ENCODE results near the gene FBXO38. TPM values are rescaled to one million over a fixed set of nuclear protein-coding genes. Genes with fewer than 3 reads are reported as not detected.
A peak's percentile ranks its signal among the peaks of the same experiment; 100 is the strongest.

Gene FBXO38
- polyA plus RNA-seq, 1 of the 3 experiments (the other 2 are of a cell fraction), result 15.5 TPM

DNA sequence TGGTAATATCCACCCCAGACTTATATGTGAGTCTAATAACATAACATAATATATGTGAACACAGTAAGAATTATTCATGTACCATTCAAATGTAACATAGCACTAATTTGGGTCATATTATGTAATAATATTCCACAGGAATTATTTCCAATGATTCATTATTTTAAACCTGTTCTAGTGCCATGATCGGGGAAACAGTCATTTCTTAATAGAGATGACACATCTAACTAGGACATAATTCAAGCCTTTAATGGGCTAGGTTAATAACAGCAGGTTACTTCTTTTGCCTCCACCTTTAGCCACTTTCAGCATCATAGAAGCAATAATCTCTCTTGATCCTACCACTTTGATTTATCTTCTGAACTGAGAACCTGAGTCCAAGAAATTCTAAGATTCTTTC, 36.1 kb upstream of the FBXO38 start (continued):
- TF ChIP-seq, protein P1, sequence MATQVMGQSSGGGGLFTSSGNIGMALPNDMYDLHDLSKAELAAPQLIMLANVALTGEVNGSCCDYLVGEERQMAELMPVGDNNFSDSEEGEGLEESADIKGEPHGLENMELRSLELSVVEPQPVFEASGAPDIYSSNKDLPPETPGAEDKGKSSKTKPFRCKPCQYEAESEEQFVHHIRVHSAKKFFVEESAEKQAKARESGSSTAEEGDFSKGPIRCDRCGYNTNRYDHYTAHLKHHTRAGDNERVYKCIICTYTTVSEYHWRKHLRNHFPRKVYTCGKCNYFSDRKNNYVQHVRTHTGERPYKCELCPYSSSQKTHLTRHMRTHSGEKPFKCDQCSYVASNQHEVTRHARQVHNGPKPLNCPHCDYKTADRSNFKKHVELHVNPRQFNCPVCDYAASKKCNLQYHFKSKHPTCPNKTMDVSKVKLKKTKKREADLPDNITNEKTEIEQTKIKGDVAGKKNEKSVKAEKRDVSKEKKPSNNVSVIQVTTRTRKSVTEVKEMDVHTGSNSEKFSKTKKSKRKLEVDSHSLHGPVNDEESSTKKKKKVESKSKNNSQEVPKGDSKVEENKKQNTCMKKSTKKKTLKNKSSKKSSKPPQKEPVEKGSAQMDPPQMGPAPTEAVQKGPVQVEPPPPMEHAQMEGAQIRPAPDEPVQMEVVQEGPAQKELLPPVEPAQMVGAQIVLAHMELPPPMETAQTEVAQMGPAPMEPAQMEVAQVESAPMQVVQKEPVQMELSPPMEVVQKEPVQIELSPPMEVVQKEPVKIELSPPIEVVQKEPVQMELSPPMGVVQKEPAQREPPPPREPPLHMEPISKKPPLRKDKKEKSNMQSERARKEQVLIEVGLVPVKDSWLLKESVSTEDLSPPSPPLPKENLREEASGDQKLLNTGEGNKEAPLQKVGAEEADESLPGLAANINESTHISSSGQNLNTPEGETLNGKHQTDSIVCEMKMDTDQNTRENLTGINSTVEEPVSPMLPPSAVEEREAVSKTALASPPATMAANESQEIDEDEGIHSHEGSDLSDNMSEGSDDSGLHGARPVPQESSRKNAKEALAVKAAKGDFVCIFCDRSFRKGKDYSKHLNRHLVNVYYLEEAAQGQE (IDR thresholded peaks at IDR 0.05; ENCODE audit: low read depth, low read length), result no peak
- TF ChIP-seq JUND (IDR thresholded peaks at IDR 0.05) (no peak), EP300 (IDR thresholded peaks at IDR 0.05; ENCODE audit: borderline replicate concordance in 1 of 2, low read depth in 1 of 2, low read length in 1 of 2) (no peak)

DNA sequence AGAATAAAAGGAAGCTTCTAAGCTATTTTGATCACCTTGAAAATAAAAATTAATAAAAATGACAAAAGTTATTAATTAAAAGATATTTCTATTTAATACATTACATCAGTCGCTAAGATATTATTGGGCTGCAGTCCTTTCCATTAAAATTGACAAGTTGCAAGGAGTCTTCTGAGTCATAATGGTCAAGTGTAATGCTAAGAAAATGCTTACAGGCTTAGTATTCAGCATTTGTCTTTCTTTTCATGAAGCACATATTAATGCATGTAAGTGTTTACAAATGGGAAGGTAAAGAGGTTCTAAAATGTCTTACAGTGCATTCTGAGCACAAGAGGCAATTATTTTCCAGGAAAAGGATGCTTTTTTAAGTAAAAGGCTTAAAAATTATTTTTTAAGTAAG, 31.1 kb upstream of the FBXO38 start:
- H3K4me2 ChIP-seq, result no peak overlapping the region
- CTCF ChIA-PET, result interaction anchor here (1.2 kb wide), 1 partner anchor 22 kb away, joined by 3 read pairs; no protein-coding TSS in a partner anchor
- no peak for DNase-seq

DNA sequence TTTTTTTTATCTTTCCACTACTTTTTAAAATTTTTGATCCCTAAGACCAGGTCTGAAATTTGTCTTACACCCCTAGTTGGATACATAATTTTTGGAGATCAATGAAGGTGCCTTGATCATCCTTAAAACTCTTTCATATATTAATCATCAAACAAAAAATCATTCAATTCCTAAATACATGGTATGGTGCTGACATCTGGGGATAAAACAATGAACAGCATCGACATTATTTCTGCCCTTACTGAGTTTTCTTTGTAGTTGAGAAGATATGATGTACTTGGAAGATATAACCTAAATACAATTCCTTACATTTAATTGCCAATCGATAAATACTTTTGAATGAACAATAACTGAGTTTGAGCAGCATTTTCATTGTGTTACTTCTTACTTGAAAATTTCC, 30.1 kb upstream of the FBXO38 start:
- CTCF ChIA-PET, result interaction anchor here (1.2 kb wide), 1 partner anchor 21 kb away, joined by 3 read pairs; no protein-coding TSS in a partner anchor
- WGBS (ENCODE audit: low lambda C conversion rate), result 33% methylated on average over 2 of the region's 2 CpGs
- H3K36me3 ChIP-seq (replicated peaks in 1 of 2; ENCODE audit: control insufficient read depth in 1 of 2, insufficient read depth in 2 of 2, low read length in 1 of 2), result no peaks in the 10 kb centered on the region
- H3K27ac ChIP-seq (ENCODE audit: low read depth in 2 of 2, low read length in 1 of 2), result no peak overlapping the region
- H3K4me2 ChIP-seq, result no peak overlapping the region
- H3K9me3 ChIP-seq, result no peaks in the 10 kb centered on the region
- H3K9me2 ChIP-seq, result no peaks in the 10 kb centered on the region
- H3K79me2 ChIP-seq (ENCODE audit: insufficient read depth), result no peaks in the 10 kb centered on the region
- DNase-seq, result no peak
- H4K20me1 ChIP-seq (ENCODE audit: insufficient read depth), result no peaks in the 10 kb centered on the region
- POLR2A ChIA-PET, result no interaction called here
- H3K4me1 ChIP-seq (ENCODE audit: control insufficient read depth in 1 of 2, insufficient read depth in 2 of 2, low read depth in 1 of 2, low read length in 1 of 2), result no peaks in the 10 kb centered on the region
- no peak overlapping the region for H3K4me3 ChIP-seq (ENCODE audit: low read depth in 2 of 2, low read length in 1 of 2)
- no peak overlapping the region for H3K9ac ChIP-seq
- TF ChIP-seq GATA2 (CRISPR knock-in tag; IDR thresholded peaks at IDR 0.05), result no peak
- TF ChIP-seq FOXJ3 (CRISPR knock-in tag; IDR thresholded peaks at IDR 0.05), result no peak
- no peak for TF ChIP-seq EZH2phosphoT487 (IDR thresholded peaks at IDR 0.05; ENCODE audit: borderline replicate concordance, low read depth)
- no peak for TF ChIP-seq NRF1 (IDR thresholded peaks at IDR 0.05; ENCODE audit: low read depth, low read length)
- TF ChIP-seq, protein P2, sequence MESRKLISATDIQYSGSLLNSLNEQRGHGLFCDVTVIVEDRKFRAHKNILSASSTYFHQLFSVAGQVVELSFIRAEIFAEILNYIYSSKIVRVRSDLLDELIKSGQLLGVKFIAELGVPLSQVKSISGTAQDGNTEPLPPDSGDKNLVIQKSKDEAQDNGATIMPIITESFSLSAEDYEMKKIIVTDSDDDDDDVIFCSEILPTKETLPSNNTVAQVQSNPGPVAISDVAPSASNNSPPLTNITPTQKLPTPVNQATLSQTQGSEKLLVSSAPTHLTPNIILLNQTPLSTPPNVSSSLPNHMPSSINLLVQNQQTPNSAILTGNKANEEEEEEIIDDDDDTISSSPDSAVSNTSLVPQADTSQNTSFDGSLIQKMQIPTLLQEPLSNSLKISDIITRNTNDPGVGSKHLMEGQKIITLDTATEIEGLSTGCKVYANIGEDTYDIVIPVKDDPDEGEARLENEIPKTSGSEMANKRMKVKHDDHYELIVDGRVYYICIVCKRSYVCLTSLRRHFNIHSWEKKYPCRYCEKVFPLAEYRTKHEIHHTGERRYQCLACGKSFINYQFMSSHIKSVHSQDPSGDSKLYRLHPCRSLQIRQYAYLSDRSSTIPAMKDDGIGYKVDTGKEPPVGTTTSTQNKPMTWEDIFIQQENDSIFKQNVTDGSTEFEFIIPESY (IDR thresholded peaks at IDR 0.05; ENCODE audit: borderline replicate concordance, low read depth), result no peak
- TF ChIP-seq, protein P1 (IDR thresholded peaks at IDR 0.05; ENCODE audit: low read depth, low read length), result no peak
- TF ChIP-seq JUND (IDR thresholded peaks at IDR 0.05), result no peak
- peak; percentile 34 for TF ChIP-seq RAD21 (IDR thresholded peaks at IDR 0.05; ENCODE audit: low read length)
- TF ChIP-seq TEAD4 (IDR thresholded peaks at IDR 0.05; ENCODE audit: borderline replicate concordance, insufficient read depth), result no peak
- H3F3A ChIP-seq (replicated peaks; ENCODE audit: insufficient read depth), result no peaks in the 10 kb centered on the region
- H2AFZ ChIP-seq (ENCODE audit: low read depth), result no peak overlapping the region
- H3K27me3 ChIP-seq (ENCODE audit: insufficient read depth), result no peaks in the 10 kb centered on the region

More for the DNA sequence above, 31.1 kb upstream of the FBXO38 start:
- Histone ChIP-seq H3K9me3 (no peaks in the 10 kb centered on the region), H4K20me1 (ENCODE audit: insufficient read depth) (no peaks in the 10 kb centered on the region), H3K4me1 (ENCODE audit: control insufficient read depth in 1 of 2, insufficient read depth in 2 of 2, low read depth in 1 of 2, low read length in 1 of 2) (no peaks in the 10 kb centered on the region), H3F3A (replicated peaks; ENCODE audit: insufficient read depth) (no peaks in the 10 kb centered on the region), H3K79me2 (ENCODE audit: insufficient read depth) (no peaks in the 10 kb centered on the region), H3K27ac (ENCODE audit: low read depth in 2 of 2, low read length in 1 of 2) (no peak overlapping the region), H3K9me2 (no peaks in the 10 kb centered on the region), H3K9ac (no peak overlapping the region), H3K36me3 (replicated peaks in 1 of 2; ENCODE audit: control insufficient read depth in 1 of 2, insufficient read depth in 2 of 2, low read length in 1 of 2) (no peaks in the 10 kb centered on the region), H2AFZ (ENCODE audit: low read depth) (no peak overlapping the region), H3K27me3 (ENCODE audit: insufficient read depth) (no peaks in the 10 kb centered on the region), H3K4me3 (ENCODE audit: low read depth in 2 of 2, low read length in 1 of 2) (no peak overlapping the region)
- POLR2A ChIA-PET, result no interaction called here
- 54% methylated on average over 1 of the region's 1 CpG for WGBS (ENCODE audit: low lambda C conversion rate)
- TF ChIP-seq MEF2A (IDR thresholded peaks at IDR 0.05; ENCODE audit: borderline replicate concordance, low read depth) (no peak), JUND (IDR thresholded peaks at IDR 0.05) (no peak), FOXM1 (IDR thresholded peaks at IDR 0.05; ENCODE audit: low read depth) (no peak)
- TF ChIP-seq, protein P3, sequence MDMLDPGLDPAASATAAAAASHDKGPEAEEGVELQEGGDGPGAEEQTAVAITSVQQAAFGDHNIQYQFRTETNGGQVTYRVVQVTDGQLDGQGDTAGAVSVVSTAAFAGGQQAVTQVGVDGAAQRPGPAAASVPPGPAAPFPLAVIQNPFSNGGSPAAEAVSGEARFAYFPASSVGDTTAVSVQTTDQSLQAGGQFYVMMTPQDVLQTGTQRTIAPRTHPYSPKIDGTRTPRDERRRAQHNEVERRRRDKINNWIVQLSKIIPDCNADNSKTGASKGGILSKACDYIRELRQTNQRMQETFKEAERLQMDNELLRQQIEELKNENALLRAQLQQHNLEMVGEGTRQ (IDR thresholded peaks at IDR 0.05; ENCODE audit: borderline replicate concordance, low read depth, low read length), result no peak
